Cardiac muscle cell (in vitro differentiated cells and primary cell): ENCODE data around the gene MAPK12. TPM values are rescaled to one million over a fixed set of nuclear protein-coding genes. Genes with fewer than 3 reads are reported as not detected.
A peak's percentile ranks its signal among the peaks of the same experiment; 100 is the strongest.

Experiments used
- DNase-seq, 2 donors: peaks; one replicate each; pipeline versions ENCODE4 v3.0.0 to v3.0.0-alpha.2; 2010 to 2017; ENCODE audit warnings: low read depth in 1 of 2, low spot score in 1 of 2
- H3K27ac ChIP-seq: fragments of 200-600 bp; sonication (generic); 2 replicates; pipeline ENCODE4 v1.5.1; 2016
- H3K27me3 ChIP-seq: fragments of 200-600 bp; sonication (generic); 2 replicates; pipeline ENCODE4 v1.6.0; 2016; ENCODE audit warnings: control low read depth
- H3K36me3 ChIP-seq: fragments of 200-600 bp; sonication (generic); 2 replicates; pipeline ENCODE4 v1.5.1; 2016; ENCODE audit warnings: control low read depth
- H3K4me1 ChIP-seq: fragments of 200-600 bp; sonication (generic); 2 replicates; pipeline ENCODE4 v1.8.1; 2017; ENCODE audit warnings: low read depth, mild to moderate bottlenecking, mixed run types
- H3K4me3 ChIP-seq: fragments of 200-600 bp; sonication (generic); 2 replicates; pipeline ENCODE4 v1.5.1; 2016; ENCODE audit warnings: mild to moderate bottlenecking
- H3K9me3 ChIP-seq: fragments of 200-600 bp; sonication (generic); 2 replicates; pipeline ENCODE4 v1.5.1; 2017; ENCODE audit warnings: low read depth, mild to moderate bottlenecking, control low read depth
- CTCF ChIP-seq: IDR thresholded peaks from 2 replicates; pipeline ENCODE4 v1.5.1; 2012; ENCODE audit warnings: low read depth, mild to moderate bottlenecking, low read length
- polyA plus RNA-seq: library from polyadenylated mRNA; unstranded; fragments of >200 nt; fragmentation: Nextera tagmentation; extraction: Ambion mirVana; gene quantifications from 2 replicates; pipeline ENCODE4 v1.2.1, GENCODE V29; 2016
- total RNA-seq: library from RNA; depleted of rRNA; stranded (reverse); fragments of >200 nt; gene quantifications from 2 replicates; pipeline ENCODE4 v1.2.3, GENCODE V29; 2016

Gene MAPK12
- total and polyA plus RNA-seq, 2 experiments from 2014 or later = 45.5 to 67.1 TPM

DNA sequence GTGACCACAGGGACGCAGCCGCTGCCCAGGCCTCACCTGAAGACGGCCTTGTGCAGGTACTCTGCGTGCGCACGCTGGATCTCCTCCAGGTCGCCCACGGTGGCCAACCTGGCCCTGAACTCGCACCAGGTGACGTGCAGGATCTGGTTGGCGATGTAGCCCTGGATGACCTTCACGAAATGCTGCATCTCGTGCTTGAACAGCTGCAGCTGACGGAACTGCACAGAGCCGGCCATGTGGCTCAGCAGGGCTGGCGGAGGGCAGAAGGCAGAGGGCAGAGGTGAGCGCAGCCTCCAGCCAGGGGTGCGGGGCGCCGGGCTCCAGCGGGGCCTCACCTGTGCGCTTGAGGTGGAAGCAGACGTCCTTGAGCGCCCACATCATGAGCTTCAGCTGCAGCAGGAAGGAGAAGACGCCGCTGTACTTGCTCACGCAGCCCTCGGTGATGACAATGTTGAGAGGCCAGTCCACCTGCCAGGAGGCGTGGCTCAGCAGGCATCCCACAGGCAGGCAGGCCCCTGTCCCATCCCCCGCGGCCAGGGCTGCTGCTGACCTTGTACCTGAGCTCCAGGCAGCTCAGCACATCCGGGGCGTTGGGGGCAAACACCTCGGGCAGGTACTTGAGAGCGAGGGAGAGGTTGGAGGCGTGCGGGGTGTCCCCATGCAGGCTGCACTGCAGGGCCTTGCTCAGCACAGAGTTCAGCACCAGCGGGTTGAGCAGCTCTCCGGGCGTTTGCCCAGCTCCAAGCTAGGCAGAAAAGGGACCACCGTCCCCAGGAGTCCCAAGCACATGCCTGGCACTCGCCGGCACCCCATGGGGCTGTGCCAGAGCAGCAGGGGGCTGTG is 43.1 kb downstream of the MAPK12 start:
- no peak overlapping the region for H3K4me3 ChIP-seq
- H3K27me3 ChIP-seq = no peaks in the 10 kb centered on the region
- peaks cover 27% of the 10 kb centered on the region for H3K36me3 ChIP-seq
- peak overlapping the region; percentile 8 for H3K27ac ChIP-seq
- TF ChIP-seq CTCF = no peak
- no peaks in the 10 kb centered on the region for H3K9me3 ChIP-seq
- DNase-seq = peak in 1 of 2 donors; percentile 10
- H3K4me1 ChIP-seq = no peaks in the 10 kb centered on the region

GRCh38 chr22:50217543-50218152 is 43.8 kb downstream of the MAPK12 start:
- Histone ChIP-seq H3K36me3 (peaks cover 32% of the 10 kb centered on the region), H3K27me3 (no peaks in the 10 kb centered on the region), H3K4me1 (no peaks in the 10 kb centered on the region), H3K4me3 (no peak overlapping the region), H3K27ac (peak overlapping the region; percentile 8), H3K9me3 (no peaks in the 10 kb centered on the region)
- no peak for TF ChIP-seq CTCF
- no peak for DNase-seq

DNA sequence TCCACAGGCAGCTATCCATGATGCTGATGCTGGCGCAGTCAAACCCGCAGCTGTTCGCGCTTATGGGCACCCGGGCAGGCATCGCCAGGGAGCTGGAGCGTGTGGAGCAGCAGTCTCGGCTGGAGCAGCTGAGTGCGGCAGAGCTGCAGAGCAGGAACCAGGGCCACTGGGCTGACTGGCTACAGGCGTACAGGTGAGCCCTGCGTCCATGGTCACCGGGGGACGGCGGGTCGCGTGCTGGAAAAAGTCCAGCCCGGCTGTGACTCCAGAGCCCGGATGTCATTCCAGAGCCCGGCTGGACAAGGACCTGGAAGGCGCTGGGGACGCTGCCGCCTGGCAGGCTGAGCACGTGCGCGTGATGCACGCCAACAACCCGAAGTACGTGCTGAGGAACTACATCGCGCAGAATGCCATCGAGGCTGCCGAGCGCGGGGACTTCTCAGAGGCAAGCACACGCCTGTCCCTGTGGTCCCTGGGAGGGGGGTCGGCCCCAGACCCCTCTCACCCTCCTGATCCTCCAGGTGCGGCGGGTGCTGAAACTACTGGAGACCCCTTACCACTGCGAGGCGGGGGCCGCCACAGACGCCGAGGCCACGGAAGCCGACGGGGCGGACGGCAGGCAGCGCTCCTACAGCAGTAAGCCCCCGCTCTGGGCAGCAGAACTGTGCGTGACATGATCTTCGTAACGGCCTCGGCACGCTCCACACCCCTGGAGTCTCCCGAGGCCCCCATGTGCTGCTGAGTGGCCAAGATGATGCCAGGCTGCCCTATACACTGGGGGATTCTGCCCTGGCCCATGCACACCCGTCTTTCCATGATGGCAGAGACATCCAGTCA is 44.6 kb downstream of the MAPK12 start:
- TF ChIP-seq CTCF = no peak
- Histone ChIP-seq H3K27ac (no peak overlapping the region), H3K36me3 (peaks cover 32% of the 10 kb centered on the region), H3K9me3 (no peaks in the 10 kb centered on the region), H3K4me3 (no peak overlapping the region), H3K27me3 (no peaks in the 10 kb centered on the region), H3K4me1 (no peaks in the 10 kb centered on the region)
- DNase-seq = no peak

DNA sequence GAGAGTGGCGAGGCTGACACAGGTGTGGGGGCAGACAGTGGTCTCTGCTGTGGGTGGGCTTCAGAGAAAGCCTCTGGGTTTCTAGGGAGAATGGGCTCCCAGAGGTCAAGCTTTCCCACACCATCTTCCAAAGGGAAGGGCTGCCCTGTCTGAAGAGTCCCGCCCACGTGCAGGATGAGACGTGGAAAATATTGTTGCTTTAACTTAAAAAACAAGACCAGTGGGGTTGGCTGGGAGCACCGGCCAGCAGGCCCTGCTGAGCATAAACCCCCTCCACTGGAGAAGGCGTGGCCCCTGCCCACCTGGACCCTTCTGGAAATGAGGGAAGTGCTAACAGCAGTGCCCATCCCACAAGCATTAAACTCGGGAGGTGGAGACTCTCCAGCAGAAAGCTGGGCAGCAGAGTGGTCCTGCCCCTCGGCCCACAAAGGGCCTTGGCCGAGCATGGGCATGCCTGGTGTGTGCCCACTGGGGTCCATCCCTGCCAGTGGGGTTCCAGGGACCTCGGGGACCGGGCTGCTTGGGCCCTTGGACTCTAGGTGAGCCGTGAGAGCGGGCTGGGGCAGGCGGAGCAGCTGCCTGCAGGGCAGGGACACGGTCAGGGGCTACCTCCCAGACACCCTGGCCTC is 45.3 kb downstream of the MAPK12 start:
- Histone ChIP-seq H3K9me3 (no peaks in the 10 kb centered on the region), H3K4me3 (no peak overlapping the region), H3K27me3 (no peaks in the 10 kb centered on the region), H3K4me1 (no peaks in the 10 kb centered on the region), H3K36me3 (peaks cover 27% of the 10 kb centered on the region), H3K27ac (no peak overlapping the region)
- no peak for TF ChIP-seq CTCF
- no peak for DNase-seq
